Neural crest cell (in vitro differentiated cells): ENCODE measurements around the gene TDRD9. TPM values are rescaled to one million over a fixed set of nuclear protein-coding genes. Genes with fewer than 3 reads are reported as not detected.

Experiments used
- DNase-seq: peaks from one replicate; pipeline ENCODE4 v3.0.0; 2021; ENCODE audit warnings: low read depth, mixed read lengths, low spot score
- H3K27ac Mint-ChIP-seq: one replicate; pipeline ENCODE4 v1.8.0; 2021; ENCODE audit warnings: mild to moderate bottlenecking, mixed read lengths; ENCODE audit not compliant: unreplicated experiment
- H3K27me3 Mint-ChIP-seq: 2 replicates; pipeline ENCODE4 v1.8.0; 2021; ENCODE audit warnings: low read depth, mild to moderate bottlenecking, mixed read lengths
- H3K36me3 Mint-ChIP-seq: 2 replicates; pipeline ENCODE4 v1.8.0; 2021; ENCODE audit warnings: low read depth, mild to moderate bottlenecking, mixed read lengths
- H3K4me1 Mint-ChIP-seq: 2 replicates; pipeline ENCODE4 v1.8.0; 2021; ENCODE audit warnings: mixed read lengths
- H3K4me3 Mint-ChIP-seq: one replicate; pipeline ENCODE4 v1.8.0; 2021; ENCODE audit warnings: mild to moderate bottlenecking, mixed read lengths
- H3K9me3 Mint-ChIP-seq: 2 replicates; pipeline ENCODE4 v1.8.0; 2021; ENCODE audit warnings: mixed read lengths
- total RNA-seq: library from RNA; stranded (reverse); gene quantifications from 2 replicates; pipeline ENCODE4 v1.2.1, GENCODE V29; 2021
- TF ChIP-seq, protein P1 (sequence below): fragments of 200-600 bp; sonication (generic); conservative IDR thresholded peaks from 2 replicates; pipeline ENCODE4 v1.5.0; 2021; ENCODE audit warnings: antibody characterized with exemption, mild to moderate bottlenecking

TDRD9 gene
- total RNA-seq, 1 donor from 2014 or later = not detected

DNA sequence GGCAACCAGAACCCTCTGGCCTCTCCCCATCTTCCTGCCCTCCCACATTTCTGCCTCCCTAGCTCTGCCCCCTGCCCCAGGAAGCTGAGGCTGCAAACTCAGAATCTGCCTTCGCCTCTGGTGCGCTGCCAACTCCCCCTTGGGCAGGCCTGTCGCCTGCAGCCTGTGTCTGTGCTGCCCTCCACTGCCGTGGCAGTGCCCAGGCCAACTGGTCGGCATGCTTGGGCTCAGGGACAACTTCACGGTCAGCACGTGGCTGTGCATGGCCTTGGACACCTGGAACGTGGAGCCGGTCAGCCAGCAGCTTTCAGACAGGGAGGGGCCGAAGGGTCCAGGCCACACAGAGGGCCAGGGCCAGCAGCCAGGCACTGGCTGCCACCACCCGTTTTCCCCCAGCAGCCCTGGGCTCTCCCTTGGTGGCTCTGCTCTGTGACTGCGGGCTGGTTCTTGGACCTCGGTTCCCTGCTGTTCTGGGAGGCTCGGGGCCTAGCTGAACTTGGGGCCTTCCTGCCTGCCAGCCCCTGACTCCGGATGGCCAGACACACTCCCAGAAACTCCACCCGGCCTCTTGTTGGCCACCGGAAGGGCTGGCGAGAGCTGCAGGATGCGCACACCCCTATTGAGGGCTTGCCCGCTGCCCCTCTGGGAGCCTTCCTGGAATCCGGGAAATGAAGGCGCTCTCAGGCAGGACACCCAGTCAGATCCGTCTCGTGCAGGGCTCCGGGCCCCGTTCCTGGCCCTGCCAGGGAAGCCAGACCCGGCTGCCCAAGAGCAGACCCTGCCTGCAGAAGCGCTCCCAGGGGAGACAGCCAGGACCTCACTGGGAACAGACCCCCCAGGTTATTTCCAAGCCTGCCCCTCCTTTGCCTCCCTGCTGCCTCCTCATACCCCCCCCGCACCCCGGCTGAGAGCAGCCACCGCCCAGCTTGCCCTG is 46.7 kb upstream of the TDRD9 start:
- peaks cover 5% of the 10 kb centered on the region for H3K27me3 Mint-ChIP-seq
- TF ChIP-seq, protein P1, sequence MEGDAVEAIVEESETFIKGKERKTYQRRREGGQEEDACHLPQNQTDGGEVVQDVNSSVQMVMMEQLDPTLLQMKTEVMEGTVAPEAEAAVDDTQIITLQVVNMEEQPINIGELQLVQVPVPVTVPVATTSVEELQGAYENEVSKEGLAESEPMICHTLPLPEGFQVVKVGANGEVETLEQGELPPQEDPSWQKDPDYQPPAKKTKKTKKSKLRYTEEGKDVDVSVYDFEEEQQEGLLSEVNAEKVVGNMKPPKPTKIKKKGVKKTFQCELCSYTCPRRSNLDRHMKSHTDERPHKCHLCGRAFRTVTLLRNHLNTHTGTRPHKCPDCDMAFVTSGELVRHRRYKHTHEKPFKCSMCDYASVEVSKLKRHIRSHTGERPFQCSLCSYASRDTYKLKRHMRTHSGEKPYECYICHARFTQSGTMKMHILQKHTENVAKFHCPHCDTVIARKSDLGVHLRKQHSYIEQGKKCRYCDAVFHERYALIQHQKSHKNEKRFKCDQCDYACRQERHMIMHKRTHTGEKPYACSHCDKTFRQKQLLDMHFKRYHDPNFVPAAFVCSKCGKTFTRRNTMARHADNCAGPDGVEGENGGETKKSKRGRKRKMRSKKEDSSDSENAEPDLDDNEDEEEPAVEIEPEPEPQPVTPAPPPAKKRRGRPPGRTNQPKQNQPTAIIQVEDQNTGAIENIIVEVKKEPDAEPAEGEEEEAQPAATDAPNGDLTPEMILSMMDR = no peak
- H3K9me3 Mint-ChIP-seq = no peaks in the 10 kb centered on the region
- H3K4me3 Mint-ChIP-seq = no peak overlapping the region
- H3K36me3 Mint-ChIP-seq = no peaks in the 10 kb centered on the region
- no peak for DNase-seq
- peaks cover 9% of the 10 kb centered on the region for H3K4me1 Mint-ChIP-seq
- no peak overlapping the region for H3K27ac Mint-ChIP-seq

DNA sequence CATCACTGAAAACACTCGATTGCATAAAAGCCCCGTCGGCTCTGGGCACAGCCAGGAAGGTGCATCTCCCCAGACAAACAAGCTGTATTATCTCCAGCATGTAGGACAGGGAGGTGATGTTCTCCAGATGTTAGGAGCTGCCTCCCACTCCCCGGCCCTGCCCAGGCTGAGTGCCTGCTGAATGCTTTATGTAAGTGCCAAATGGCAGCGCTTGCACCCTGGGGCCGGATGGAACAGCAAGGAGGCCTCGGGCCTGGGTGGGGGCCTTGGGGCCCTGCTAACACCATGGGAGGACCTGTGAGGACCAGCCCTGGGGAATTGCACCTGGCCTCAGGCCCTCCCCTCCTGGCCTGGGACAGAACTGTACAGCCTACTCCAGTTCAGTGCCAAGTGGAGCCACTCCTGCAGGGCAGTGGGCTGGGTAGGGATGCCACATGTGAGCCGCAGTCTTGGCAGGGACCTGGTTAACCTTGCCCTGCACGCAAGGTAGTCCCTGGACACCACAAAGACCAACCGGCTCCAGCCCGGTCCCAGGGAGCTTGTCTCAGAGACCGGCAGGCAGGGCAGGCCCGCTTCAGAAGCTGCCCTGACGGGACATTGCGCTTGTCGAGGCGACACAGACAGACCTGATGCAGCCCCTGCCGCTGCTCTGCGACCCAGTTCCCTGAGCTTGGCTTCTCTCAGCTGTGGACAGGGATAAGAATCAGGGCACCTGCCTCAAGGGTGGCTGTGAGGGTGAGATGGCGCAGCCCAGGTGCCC is 45.6 kb upstream of the TDRD9 start:
- no peak overlapping the region for H3K4me3 Mint-ChIP-seq
- peaks cover 11% of the 10 kb centered on the region for H3K4me1 Mint-ChIP-seq
- no peak overlapping the region for H3K27ac Mint-ChIP-seq
- DNase-seq = no peak
- TF ChIP-seq, protein P1 = no peak
- H3K27me3 Mint-ChIP-seq = peaks cover 5% of the 10 kb centered on the region
- no peaks in the 10 kb centered on the region for H3K36me3 Mint-ChIP-seq
- H3K9me3 Mint-ChIP-seq = no peaks in the 10 kb centered on the region

DNA sequence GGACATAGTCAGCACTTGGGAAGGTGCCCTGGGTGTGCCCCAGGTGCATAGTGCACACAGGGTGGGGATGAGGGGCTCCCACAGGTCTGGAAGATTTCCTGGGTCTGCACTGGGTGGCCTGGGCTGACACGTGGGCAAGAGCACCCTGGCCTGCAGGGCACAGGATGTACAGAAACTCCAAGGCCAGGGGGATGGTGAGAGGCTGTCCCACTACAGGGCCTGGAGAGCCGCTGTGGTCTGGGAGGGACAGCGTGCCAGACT is 45.1 kb upstream of the TDRD9 start:
- no peaks in the 10 kb centered on the region for H3K9me3 Mint-ChIP-seq
- H3K27me3 Mint-ChIP-seq = peaks cover 5% of the 10 kb centered on the region
- peaks cover 11% of the 10 kb centered on the region for H3K4me1 Mint-ChIP-seq
- no peak for DNase-seq
- TF ChIP-seq, protein P1 = no peak
- no peak overlapping the region for H3K4me3 Mint-ChIP-seq
- H3K36me3 Mint-ChIP-seq = no peaks in the 10 kb centered on the region
- no peak overlapping the region for H3K27ac Mint-ChIP-seq

DNA sequence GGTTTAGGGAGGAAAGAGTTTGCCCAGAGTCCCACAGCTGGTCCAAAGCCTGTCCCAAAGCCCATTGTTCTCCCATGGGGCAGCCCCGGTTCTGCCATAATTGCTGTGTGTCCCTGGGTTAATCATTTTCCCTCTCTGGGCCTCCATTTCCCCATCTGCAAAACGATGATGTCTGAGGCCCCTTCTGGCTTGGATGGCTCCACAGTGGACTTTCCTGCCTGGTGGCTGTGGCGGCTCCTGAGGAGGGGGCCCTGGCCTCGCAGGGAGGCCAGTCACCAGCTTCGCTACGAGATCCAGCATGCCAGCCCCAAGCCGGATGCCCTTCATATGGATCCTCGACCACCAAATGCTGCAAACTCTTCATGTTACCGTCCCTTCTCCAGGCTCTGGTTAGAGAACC is 43.4 kb upstream of the TDRD9 start:
- Mint-ChIP-seq H3K4me1 (peaks cover 8% of the 10 kb centered on the region), H3K9me3 (no peaks in the 10 kb centered on the region), H3K36me3 (no peaks in the 10 kb centered on the region), H3K27me3 (peaks cover 5% of the 10 kb centered on the region), H3K4me3 (no peak overlapping the region), H3K27ac (no peak overlapping the region)
- TF ChIP-seq, protein P1 = no peak
- DNase-seq = no peak

DNA sequence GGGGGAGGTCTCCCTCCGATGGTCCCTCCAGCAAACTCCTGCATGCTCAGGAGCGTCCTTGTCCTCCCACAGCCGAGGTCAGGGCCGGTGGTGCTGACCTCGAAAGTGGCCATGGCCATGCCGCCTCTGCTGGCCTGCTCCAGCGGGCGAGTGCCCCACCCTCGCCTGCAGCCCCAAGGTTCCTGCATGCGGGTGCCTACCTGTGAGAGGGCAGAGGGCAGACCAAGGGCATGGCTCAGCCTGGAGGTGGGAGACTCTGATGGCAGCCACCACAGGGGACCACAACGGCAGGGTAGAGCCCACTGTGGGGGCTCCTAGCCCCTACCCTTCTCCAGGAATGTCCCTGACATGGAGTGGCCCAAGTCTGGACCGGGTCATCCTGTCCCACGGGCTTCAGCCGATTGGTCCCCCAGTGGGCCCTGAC is 42.7 kb upstream of the TDRD9 start:
- Mint-ChIP-seq H3K27me3 (peaks cover 5% of the 10 kb centered on the region), H3K27ac (no peak overlapping the region), H3K9me3 (no peaks in the 10 kb centered on the region), H3K4me1 (peaks cover 8% of the 10 kb centered on the region), H3K4me3 (no peak overlapping the region), H3K36me3 (no peaks in the 10 kb centered on the region)
- no peak for DNase-seq
- TF ChIP-seq, protein P1 = no peak
